HG03196 (cell line): ENCODE data around the gene BMERB1.
"Not testable (repeated sequence)": the region's sequence is repeated elsewhere in the genome, so short reads cannot be mapped to it uniquely, and the experiment has no call there.

Source experiments
- ATAC-seq: cut with Tn5 transposase; IDR thresholded peaks from one replicate; pipeline ENCODE4 v1.9.1; 2021; ENCODE audit not compliant: unreplicated experiment

The BMERB1 gene

GRCh38 chr16:15422222-15422621 is 12.2 kb upstream of the BMERB1 start:
- no peak for ATAC-seq

GRCh38 chr16:15425861-15426260 is 8.5 kb upstream of the BMERB1 start:
- no peak for ATAC-seq

- ATAC-seq, result no peak
Measured at GRCh38 chr16:15426796-15427195, 7.6 kb upstream of the BMERB1 start.

- ATAC-seq, result no peak
Measured at GRCh38 chr16:15427648-15428239, 6.6 kb upstream of the BMERB1 start.

GRCh38 chr16:15430884-15431283 is 3.5 kb upstream of the BMERB1 start:
- not testable (repeated sequence) for ATAC-seq

DNA sequence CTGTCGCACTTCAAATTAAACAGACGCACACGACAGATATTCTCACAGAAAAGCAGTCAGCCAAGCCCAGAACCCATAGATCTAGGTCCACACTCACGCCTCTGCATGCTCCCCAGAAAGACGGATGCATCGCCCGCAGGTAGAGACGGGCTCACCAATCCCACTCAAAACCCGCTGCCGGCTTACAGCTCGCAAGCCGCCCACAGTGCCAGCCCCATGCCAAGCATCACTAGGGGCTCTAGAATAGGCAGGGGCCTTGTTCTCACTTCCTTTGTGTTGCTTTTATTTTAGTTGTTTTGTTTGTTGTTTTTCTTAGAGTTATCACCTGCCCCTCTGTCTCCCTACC is 336 bp upstream of the BMERB1 start:
- ATAC-seq, result no peak

DNA sequence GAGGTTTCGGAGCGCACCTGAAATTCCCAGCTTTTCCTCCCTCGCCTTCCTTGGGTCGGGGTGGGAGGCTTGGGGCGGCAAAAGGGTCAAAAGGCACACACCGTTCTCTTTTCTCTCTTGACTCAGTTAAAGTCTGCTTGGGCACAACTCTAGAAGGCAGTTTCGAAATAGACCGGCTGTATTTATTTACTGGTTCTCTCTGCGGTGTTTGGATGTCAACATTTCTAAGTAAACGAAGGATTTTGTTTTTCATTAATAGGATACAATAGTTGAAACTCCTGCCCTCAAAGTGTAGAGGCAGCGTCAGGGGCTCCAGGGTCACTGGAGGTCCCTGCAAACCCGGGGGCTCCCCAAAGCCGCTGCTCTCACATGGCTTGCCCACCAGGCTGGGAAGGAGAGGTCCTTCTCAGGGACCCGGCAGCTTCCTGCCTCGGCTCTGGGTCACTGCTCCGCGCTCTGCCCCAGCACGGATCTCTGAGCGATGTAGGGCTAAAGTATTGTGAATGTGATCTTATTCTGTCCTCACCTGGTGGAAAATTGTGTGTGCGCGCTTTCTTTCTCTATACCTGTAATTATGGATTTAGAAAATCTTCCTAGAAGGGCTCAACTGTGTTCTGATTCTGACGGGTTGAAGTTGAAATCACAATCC is 952 bp downstream of the BMERB1 start:
- no peak for ATAC-seq

DNA sequence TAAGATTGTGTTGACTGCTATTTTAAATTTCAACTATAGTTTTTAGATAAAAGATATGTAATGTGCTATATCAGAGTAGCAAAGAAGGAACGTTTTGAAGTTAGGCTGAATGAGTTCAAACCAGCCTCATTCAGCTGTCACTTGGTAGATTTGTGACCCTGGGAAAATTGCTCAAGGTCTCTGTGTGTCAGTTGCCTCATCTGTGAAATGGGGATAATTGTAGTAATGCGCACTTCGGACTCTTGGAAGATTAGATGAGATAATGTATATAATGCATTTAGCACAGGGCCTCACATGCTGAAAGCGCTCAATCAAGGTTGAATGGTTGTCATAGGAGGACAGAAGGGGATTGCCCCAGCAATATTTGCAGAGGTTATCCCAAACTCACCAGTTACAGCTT is 4.7 kb downstream of the BMERB1 start:
- ATAC-seq, result no peak

DNA sequence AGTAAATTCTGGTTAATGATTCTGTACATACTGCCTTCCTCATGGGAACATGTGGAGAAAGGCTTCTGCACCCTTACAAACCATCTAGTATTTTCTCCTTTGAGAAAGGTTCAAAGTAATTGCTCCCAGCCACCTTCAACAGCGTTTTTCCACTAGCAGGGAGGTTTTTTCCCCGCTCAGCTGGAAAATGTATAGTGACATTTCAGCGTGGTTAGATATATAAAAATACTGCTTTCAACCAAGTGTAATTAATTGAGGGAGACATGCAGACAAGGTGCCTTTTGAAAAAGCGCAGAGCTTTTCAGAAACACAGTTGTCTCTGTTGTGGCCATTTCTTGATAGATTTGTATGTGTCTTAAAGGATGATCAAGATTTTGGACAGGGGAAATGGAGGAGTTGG is 5.1 kb downstream of the BMERB1 start:
- ATAC-seq, result no peak

DNA sequence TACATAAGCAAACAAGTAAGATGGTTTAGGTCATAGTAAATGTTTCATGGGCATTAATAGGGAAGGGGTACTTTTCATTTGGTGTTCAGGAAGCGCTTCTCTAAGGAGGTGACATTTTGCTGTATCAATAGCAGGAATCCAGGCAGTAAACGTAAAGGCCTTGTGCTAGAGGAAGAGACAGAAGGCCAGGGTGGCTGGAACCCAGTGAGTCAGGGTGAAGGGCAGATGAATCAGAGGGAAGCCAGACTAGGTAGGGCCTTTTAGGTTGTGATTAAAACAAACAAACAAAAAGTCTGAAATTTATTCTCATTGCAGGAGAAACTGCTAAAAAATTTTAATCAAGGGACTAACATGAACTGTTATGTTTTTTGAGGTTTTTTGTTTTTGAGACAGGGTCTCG is 6.5 kb downstream of the BMERB1 start:
- ATAC-seq, result no peak

GRCh38 chr16:15442140-15442539 is 7.8 kb downstream of the BMERB1 start:
- ATAC-seq, result not testable (repeated sequence)

DNA sequence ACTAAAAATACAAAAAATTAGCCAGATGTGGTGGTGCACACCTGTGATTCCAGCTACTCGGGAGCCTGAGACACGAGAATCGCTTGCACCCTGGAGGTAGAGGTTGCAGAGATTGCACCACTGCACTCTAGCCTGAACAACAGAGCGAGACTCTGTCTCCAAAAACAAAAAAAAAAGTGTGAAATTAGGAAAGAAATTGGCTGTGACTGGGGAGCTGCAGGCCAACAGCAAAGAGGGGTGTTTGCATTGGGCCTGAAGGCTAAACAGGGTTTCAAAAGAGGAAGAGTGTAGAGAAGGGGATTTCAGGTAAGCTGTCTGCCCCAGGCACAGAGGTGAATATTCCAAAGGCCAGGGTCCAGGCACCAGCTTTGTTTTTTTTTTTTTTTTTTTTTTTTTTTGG is 9.4 kb downstream of the BMERB1 start:
- no peak for ATAC-seq

DNA sequence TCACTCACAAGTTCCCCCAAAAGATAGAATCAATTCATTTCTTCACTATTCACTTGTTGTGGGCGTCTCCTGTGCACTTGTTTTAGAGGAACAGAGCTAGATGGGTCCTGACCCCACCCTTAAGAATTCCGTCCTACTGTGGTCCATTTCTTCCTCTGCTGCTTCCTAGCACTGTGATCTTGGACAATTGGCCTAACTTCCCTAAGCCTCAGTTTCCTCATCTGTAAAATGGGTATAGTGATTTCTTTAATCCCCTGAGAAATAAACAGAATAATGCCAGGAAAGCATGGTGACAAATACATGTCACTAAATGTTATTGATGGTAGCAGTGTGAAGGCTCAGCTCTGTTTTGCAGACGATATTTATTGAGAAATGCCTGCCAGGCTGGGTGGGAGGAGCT is 9.9 kb downstream of the BMERB1 start:
- ATAC-seq, result no peak

- ATAC-seq, result no peak
Measured at GRCh38 chr16:15445450-15445849, 11.1 kb downstream of the BMERB1 start.

DNA sequence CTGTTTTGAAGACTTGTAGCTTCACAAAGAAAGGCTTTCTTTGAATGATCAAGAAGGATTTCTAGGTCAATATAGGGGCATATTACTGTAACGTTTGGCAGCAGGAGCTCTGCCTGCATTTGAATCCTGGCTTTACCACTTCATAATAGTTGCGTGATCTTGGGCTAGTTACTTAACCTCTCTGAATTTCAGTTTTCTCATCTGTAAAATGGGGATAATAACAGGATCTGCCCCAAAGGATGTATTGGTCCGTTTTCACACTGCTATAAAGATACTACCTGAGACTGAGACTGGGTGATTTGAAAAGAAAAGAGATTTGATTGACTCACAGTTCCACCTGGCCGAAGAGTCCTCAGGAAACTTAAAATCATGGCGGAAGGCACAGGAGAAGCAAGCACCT is 12.5 kb downstream of the BMERB1 start:
- no peak for ATAC-seq

GRCh38 chr16:15450624-15451023 is 16.2 kb downstream of the BMERB1 start:
- no peak for ATAC-seq

DNA sequence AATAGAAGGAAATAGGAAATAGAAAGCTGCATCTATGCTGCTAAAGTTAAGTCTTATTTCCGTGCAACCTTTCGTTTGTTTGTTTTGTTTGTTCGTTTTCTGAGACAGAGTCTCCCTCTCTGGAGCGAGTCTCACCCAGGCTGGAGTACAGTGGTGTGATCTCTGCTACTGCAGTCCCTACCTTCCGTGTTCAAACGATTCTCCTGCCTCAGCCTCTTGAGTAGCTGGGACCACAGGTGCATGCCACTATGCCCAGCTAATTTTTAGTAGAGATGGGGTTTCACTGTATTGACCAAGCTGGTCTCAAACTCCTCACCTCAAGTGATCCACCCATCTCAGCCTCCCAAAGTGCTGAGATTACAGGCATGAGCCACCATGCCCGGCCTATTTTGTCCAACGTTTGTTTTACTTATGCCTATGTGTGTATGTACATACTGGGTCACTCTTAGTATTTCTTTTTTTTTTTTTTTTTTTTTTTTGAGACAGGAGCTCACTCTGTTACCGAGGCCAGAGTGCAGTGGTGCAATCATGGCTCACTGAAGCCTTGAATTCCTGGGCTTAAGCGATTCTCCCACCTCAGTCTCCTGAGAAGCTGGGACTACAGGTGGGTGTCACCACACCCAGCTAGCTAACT is 16.8 kb downstream of the BMERB1 start:
- no peak for ATAC-seq

- no peak for ATAC-seq
Measured at GRCh38 chr16:15452246-15452855, 18.0 kb downstream of the BMERB1 start.

DNA sequence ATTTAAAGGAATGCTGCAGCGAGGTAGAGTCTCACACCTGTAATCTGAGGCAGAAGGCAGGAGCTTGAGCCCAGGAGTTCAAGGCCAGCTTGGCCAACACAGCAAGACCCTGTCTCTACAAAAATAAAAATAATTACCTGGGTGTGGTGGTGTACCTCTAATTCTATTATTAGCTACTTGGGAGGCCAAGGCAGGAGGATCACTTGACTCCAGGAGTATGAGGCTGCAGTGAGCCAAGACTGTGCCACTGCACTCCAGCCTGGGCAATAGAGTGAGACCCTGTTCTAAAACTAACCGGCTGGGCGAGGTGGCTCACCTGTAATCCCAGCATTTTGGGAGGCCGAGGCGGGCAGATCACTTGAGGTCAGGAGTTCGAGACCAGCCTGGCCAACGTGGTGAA is 18.9 kb downstream of the BMERB1 start:
- ATAC-seq, result not testable (repeated sequence)

GRCh38 chr16:15454933-15455332 is 20.5 kb downstream of the BMERB1 start:
- ATAC-seq, result not testable (repeated sequence)

GRCh38 chr16:15457400-15457799 is 23.0 kb downstream of the BMERB1 start:
- no peak for ATAC-seq

- ATAC-seq, result no peak
Measured at GRCh38 chr16:15457958-15458357, 23.6 kb downstream of the BMERB1 start.
